Measurements from ENCODE around the gene BTNL8.

- TF ChIP-seq CTCF (conservative IDR thresholded peaks at IDR 0.05; ENCODE audit: low read depth, low read length) (no peak), EZH2phosphoT487 (IDR thresholded peaks at IDR 0.05; ENCODE audit: borderline replicate concordance, low read length) (no peak)
Measured at GRCh38 chr5:180990086-180990881, 91.3 kb downstream of the BTNL8 start.

All from PC-3 (cell line).